A549 (cell line): Measurements from ENCODE around the gene PRDX5. TPM values are rescaled to one million over a fixed set of nuclear protein-coding genes. Genes with fewer than 3 reads are reported as not detected.

Experiments used
- ATAC-seq, 2 experiments: fragments of 200-7000 bp in 1 of 2; fragments of >200 bp in 1 of 2; cut with Nextera tagmentation in 1 of 2; cut with Tn5 transposase in 1 of 2; 3 replicates each; pipeline versions ENCODE4 v1.8.0 to v1.9.1; 2018 to 2020; ENCODE audit warnings: mild to moderate bottlenecking in 1 of 2, moderate library complexity in 1 of 2
- CTCF ChIA-PET: fragments of 300-600 bp; sonication (Branson Sonifier 250); formaldehyde crosslinking; extraction: SDS; loops from one replicate; lab custom pipeline; 2021; ENCODE audit warnings: antibody characterized with exemption, inconsistent platforms; lab: Yijun Ruan, JAX
- POLR2A ChIA-PET: fragments of 350-600 bp; formaldehyde crosslinking; extraction: SDS; loops from one replicate; lab custom pipeline; 2021; ENCODE audit warnings: antibody characterized with exemption, inconsistent platforms; lab: Yijun Ruan, JAX
- DNase-seq, 2 experiments: peaks; one replicate each; pipeline versions ENCODE4 v3.0.0 to v3.0.0-alpha.2; 2011 to 2016; ENCODE audit warnings: low read depth in 1 of 2, low spot score in 1 of 2
- FAIRE-seq: peaks from 2 replicates; lab custom pipeline; 2011; peaks lifted over from hg19 to GRCh38; lab: Jason Lieb, UNC
- H3K27ac ChIP-seq, 2 experiments: fragments of >200 bp; sonication (Bioruptor Twin); formaldehyde crosslinking; 3 replicates each; pipeline ENCODE4 v1.5.1; 2016 to 2017
- H3K4me1 ChIP-seq: fragments of >200 bp; sonication (Bioruptor Twin); formaldehyde crosslinking; 3 replicates; pipeline ENCODE4 v1.6.1; 2016
- H3K4me2 ChIP-seq: fragments of >200 bp; sonication (Bioruptor Twin); formaldehyde crosslinking; 3 replicates; pipeline ENCODE4 v1.6.1; 2016
- H3K4me3 ChIP-seq: fragments of >200 bp; sonication (Bioruptor Twin); formaldehyde crosslinking; 3 replicates; pipeline ENCODE4 v1.5.1; 2016
- H3K9me3 ChIP-seq: fragments of >200 bp; sonication (Bioruptor Twin); formaldehyde crosslinking; 3 replicates; pipeline ENCODE4 v1.6.1; 2016
- EHMT2 ChIP-seq: fragments of 200-600 bp; sonication (generic); IDR thresholded peaks from 2 replicates; pipeline ENCODE4 v1.6.1; 2016; ENCODE audit warnings: antibody characterized with exemption, low read depth, mild to moderate bottlenecking, moderate library complexity
- ESRRA ChIP-seq: fragments of 150-350 bp; IDR thresholded peaks from 2 replicates; pipeline ENCODE4 v1.6.1; 2014; ENCODE audit warnings: mild to moderate bottlenecking, low read length, borderline replicate concordance
- GATA3 ChIP-seq: IDR thresholded peaks from 2 replicates; pipeline ENCODE4 v1.6.1; 2012; ENCODE audit warnings: borderline replicate concordance
- HOXA7 ChIP-seq: fragments of 250-450 bp; sonication (Bioruptor Pico); IDR thresholded peaks from 2 replicates; pipeline ENCODE4 v1.5.0; 2020; ENCODE audit warnings: mild to moderate bottlenecking, moderate library complexity
- MAFK ChIP-seq: fragments of 450-650 bp; IDR thresholded peaks from 2 replicates; pipeline ENCODE4 v1.6.1; 2014; ENCODE audit not compliant: partially characterized antibody
- MAZ ChIP-seq: fragments of 150-350 bp; IDR thresholded peaks from 2 replicates; pipeline ENCODE4 v1.6.1; 2014; ENCODE audit warnings: antibody characterized with exemption, low read depth, low read length, borderline replicate concordance
- NPAS2 ChIP-seq: fragments of 250-450 bp; sonication (Bioruptor Pico); IDR thresholded peaks from 2 replicates; pipeline ENCODE4 v1.8.0; 2022; ENCODE audit warnings: mild to moderate bottlenecking, moderate library complexity, borderline replicate concordance
- PHF8 ChIP-seq: fragments of 200-600 bp; sonication (generic); IDR thresholded peaks from 2 replicates; pipeline ENCODE4 v1.6.1; 2016; ENCODE audit warnings: low read depth, mild to moderate bottlenecking, antibody characterized with exemption, moderate library complexity, borderline replicate concordance
- POLR2A ChIP-seq: IDR thresholded peaks from 2 replicates; pipeline ENCODE4 v1.6.1; 2012; ENCODE audit warnings: mild to moderate bottlenecking, low read length
- ZFP36 ChIP-seq: fragments of 450-650 bp; IDR thresholded peaks from 2 replicates; pipeline ENCODE4 v1.6.1; 2014; ENCODE audit warnings: borderline replicate concordance; ENCODE audit not compliant: partially characterized antibody
- ZSCAN20 ChIP-seq: fragments of 250-450 bp; sonication (Bioruptor Pico); IDR thresholded peaks from 2 replicates; pipeline ENCODE4 v1.8.0; 2022; ENCODE audit warnings: mild to moderate bottlenecking, moderate library complexity
- WGBS: methylation state at CpG from one replicate; pipeline ENCODE4 v1.1.6; 2017; ENCODE audit errors: missing lambda C conversion rate; 5-methylcytosine and 5-hydroxymethylcytosine counted together
- polyA plus RNA-seq, 4 experiments: library from polyadenylated mRNA; depleted of rRNA in 3 of 4; stranded (reverse); fragments of >200 nt; fragmentation: RNase III in 1 of 4; extraction: RNeasy Plus Mini Kit Qiagen cat#74134 plus additional on column Dnase treatment in 1 of 4; gene quantifications; 2 replicates in 3 of 4; 3 replicates in 1 of 4; pipeline ENCODE4 v1.2.3, GENCODE V29; 2011 to 2017
- TF ChIP-seq, protein P1 (sequence below): IDR thresholded peaks from 2 replicates; pipeline ENCODE4 v1.6.1; 2012; ENCODE audit warnings: low read depth, borderline replicate concordance
- TF ChIP-seq, protein P2 (sequence below): fragments of 250-450 bp; sonication (Bioruptor Pico); IDR thresholded peaks from 2 replicates; pipeline ENCODE4 v1.5.0; 2020; ENCODE audit warnings: low read depth, mild to moderate bottlenecking, moderate library complexity
- TF ChIP-seq, protein P3 (sequence below): fragments of 250-450 bp; sonication (Bioruptor Pico); IDR thresholded peaks from 2 replicates; pipeline ENCODE4 v1.5.0; 2021; ENCODE audit warnings: mild to moderate bottlenecking, moderate library complexity, borderline replicate concordance

Gene PRDX5
- polyA plus RNA-seq, 2 of the 4 experiments (the other 2 are of a cell fraction) = 377 to 491 TPM

DNA sequence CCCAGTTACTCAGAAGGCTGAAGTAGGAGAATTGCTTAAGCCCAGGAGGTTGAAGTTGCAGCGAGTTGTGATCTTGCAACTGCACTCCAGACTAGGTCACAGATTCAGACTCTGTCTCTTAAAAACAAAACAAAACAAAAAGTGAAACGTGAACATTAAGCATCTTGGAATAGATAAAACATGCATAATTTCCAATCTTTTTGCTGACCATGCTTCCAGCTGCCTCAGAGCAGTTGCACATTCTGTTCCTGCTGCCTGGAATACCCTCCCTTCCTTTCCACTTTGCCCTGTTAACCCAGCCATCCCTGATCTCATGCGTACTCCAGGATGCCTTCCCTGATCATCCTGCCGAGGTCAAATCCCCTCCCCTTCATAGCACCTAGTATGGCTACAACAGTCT, 21.4 kb downstream of the PRDX5 start:
- DNase-seq = no peak
- no peak overlapping the region for H3K4me2 ChIP-seq
- H3K27ac ChIP-seq = peak overlapping the region in 1 of 2 experiments; percentile 15; a peak in 1 of 6 replicates
- ChIA-PET CTCF (interaction anchor here (0.7 to 33.9 kb wide), 4 partner anchors 12 to 111 kb away, joined by 4 to 996 read pairs (median 306); partner anchors contain the start of genes CATSPERZ, ESRRA, PRDX5 and TRMT112), POLR2A (interaction anchor here (0.7 kb wide), 1 partner anchor 57 kb away, joined by 4 read pairs; no protein-coding TSS in a partner anchor)
- 60% methylated on average over 4 of the region's 4 CpGs for WGBS
- ATAC-seq = no peak
- TF ChIP-seq, protein P1, sequence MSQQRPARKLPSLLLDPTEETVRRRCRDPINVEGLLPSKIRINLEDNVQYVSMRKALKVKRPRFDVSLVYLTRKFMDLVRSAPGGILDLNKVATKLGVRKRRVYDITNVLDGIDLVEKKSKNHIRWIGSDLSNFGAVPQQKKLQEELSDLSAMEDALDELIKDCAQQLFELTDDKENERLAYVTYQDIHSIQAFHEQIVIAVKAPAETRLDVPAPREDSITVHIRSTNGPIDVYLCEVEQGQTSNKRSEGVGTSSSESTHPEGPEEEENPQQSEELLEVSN = no peak
- TF ChIP-seq PHF8 (no peak), ESRRA (no peak), MAFK (peak; percentile 29), EHMT2 (no peak), NPAS2 (CRISPR knock-in tag) (no peak), POLR2A (no peak)
- TF ChIP-seq, protein P2, sequence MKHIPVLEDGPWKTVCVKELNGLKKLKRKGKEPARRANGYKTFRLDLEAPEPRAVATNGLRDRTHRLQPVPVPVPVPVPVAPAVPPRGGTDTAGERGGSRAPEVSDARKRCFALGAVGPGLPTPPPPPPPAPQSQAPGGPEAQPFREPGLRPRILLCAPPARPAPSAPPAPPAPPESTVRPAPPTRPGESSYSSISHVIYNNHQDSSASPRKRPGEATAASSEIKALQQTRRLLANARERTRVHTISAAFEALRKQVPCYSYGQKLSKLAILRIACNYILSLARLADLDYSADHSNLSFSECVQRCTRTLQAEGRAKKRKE = no peak
- FAIRE-seq = no peak
- H3K4me1 ChIP-seq = peaks cover 28% of the 10 kb centered on the region
- no peaks in the 10 kb centered on the region for H3K9me3 ChIP-seq
- no peak overlapping the region for H3K4me3 ChIP-seq

DNA sequence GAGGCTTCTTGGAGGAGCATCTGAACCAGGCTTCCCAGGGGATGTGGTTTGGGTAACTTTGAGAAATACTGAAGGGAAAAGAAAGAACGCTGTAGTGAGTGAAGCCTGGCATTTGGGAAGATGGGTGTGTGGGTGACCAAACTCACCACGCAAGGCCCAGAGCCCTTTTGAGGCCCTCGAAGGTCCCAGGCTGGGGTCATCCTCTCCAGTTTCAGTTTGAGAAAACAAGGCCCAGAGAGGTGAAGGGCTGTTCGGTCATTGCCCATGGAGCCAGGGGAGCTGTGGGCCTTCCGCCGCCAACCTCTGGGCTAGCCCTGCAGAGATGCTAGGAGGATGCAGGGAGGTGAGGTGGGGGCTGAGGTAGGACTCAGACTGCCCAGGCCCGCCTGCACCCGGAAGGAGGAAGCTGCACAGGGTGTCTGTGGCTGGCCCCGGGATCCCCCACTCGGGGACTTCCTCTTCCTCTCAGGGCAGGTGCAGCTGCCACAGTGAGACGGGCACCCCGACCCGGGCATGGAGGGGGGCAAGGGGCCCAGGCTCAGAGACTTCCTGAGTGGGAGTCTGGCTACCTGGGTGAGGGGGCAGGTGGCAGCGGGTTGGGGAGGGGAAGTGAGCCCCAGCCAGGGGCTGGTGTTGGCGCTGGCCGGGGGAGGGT, 22.0 kb downstream of the PRDX5 start, which contains the start of gene CCDC88B:
Gene CCDC88B (plus strand): TSS at position 451 of the 655 bp plus-strand sequence. CDS start 63 bp downstream, at position 514.
- FAIRE-seq (no peak), ATAC-seq (no peak), DNase-seq (no peak)
- Histone ChIP-seq H3K4me3 (no peak within 1 kb of the TSS), H3K4me1 (peaks cover 22% of the 10 kb centered on the region), H3K27ac (peak within 1 kb of the TSS in 1 of 2 experiments; percentile 32; a peak in 2 of 6 replicates), H3K4me2 (no peak within 1 kb of the TSS), H3K9me3 (no peaks in the 10 kb centered on the region)
- TF ChIP-seq ZFP36 (no peak), ZSCAN20 (CRISPR knock-in tag) (no peak), GATA3 (no peak), EHMT2 (no peak), MAZ (no peak), HOXA7 (CRISPR knock-in tag) (no peak)
- TF ChIP-seq, protein P2 = no peak
- TF ChIP-seq, protein P3, sequence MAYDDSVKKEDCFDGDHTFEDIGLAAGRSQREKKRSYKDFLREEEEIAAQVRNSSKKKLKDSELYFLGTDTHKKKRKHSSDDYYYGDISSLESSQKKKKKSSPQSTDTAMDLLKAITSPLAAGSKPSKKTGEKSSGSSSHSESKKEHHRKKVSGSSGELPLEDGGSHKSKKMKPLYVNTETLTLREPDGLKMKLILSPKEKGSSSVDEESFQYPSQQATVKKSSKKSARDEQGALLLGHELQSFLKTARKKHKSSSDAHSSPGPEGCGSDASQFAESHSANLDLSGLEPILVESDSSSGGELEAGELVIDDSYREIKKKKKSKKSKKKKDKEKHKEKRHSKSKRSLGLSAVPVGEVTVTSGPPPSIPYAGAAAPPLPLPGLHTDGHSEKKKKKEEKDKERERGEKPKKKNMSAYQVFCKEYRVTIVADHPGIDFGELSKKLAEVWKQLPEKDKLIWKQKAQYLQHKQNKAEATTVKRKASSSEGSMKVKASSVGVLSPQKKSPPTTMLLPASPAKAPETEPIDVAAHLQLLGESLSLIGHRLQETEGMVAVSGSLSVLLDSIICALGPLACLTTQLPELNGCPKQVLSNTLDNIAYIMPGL (CRISPR knock-in tag) = no peak
- 92% methylated on average over 9 of the region's 16 CpGs for WGBS
- ChIA-PET POLR2A (interaction anchor here (0.6 to 1.6 kb wide), 2 partner anchors 22 to 31 kb away, joined by 3 to 7 read pairs; partner anchors contain the start of genes PRDX5 and TRMT112), CTCF (interaction anchor here (13.1 to 33.9 kb wide), 3 partner anchors 12 to 29 kb away, joined by 301 to 996 read pairs (median 312); partner anchors contain the start of genes CATSPERZ, ESRRA, PRDX5 and TRMT112)
